ENCODE results near the gene CCNG2. TPM values are rescaled to one million over a fixed set of nuclear protein-coding genes. Genes with fewer than 3 reads are reported as not detected.

CCNG2 gene
- total RNA-seq, 1 donor from 2014 or later: 27.8 TPM

DNA sequence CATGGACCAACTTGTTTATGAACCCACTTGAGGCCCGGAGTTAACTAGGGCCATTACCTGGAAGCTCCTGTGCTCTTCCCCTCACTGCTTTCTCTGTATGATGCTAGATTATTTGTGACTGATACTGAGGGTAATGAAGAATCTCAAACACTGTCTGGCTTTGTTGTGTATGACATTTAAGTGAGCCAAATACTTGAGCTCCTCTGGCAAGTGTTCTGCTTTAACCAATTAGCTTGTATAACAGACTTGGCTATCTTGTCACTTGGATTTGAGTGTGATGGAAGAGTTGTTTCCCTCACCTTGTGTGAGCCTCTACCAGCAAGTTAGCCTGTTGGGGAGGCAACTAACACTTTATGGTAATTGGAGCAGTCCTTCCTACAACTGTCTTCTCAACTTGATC, 42.7 kb downstream of the CCNG2 start:
- no peak for TF ChIP-seq CTCF (IDR thresholded peaks at IDR 0.05)
- no peak for DNase-seq (ENCODE audit: low spot score in 2 of 2)
- Histone ChIP-seq H3K27me3 (no peaks in the 10 kb centered on the region), H3K4me3 (no peak overlapping the region), H3K4me1 (no peaks in the 10 kb centered on the region), H3K36me3 (no peaks in the 10 kb centered on the region), H3K27ac (no peak overlapping the region), H3K9me3 (no peaks in the 10 kb centered on the region)
- intact Hi-C loops (cut with DNase I): loop anchor here (5.0 to 10.0 kb wide), 4 partner anchors 252 to 765 kb away; partner anchors contain the start of genes SEPTIN11 and SHROOM3

GRCh38 chr4:77201343-77201742, 44.3 kb downstream of the CCNG2 start:
- DNase-seq (ENCODE audit: low spot score in 2 of 2): no peak
- Histone ChIP-seq H3K27ac (no peak overlapping the region), H3K27me3 (no peaks in the 10 kb centered on the region), H3K36me3 (no peaks in the 10 kb centered on the region), H3K4me1 (no peaks in the 10 kb centered on the region), H3K4me3 (no peak overlapping the region), H3K9me3 (no peaks in the 10 kb centered on the region)
- intact Hi-C loops (cut with DNase I): loop anchor here (5.0 to 10.0 kb wide), 4 partner anchors 254 to 767 kb away; partner anchors contain the start of genes SEPTIN11 and SHROOM3
- no peak for TF ChIP-seq CTCF (IDR thresholded peaks at IDR 0.05)

DNA sequence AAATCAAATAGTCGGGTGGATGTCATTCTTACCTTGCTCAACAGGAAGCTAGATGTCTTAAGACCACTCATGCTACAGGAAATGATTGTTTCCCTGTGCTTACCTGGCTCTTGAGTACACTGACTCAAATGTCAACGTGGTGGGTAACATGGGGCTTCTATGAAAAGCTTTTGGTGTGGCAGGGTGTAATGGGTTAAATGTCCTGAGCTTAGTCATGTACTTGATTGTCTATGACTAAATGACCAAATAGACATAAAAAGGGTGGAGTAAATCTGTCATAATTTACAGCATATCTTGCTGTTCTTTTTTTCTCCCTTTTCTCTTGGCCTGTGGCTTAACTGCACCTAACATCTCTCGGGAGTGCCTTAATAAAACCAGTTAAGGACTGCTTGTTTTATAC, 44.9 kb downstream of the CCNG2 start:
- no peak for TF ChIP-seq CTCF (IDR thresholded peaks at IDR 0.05)
- Histone ChIP-seq H3K4me3 (no peak overlapping the region), H3K36me3 (no peaks in the 10 kb centered on the region), H3K27me3 (no peaks in the 10 kb centered on the region), H3K9me3 (no peaks in the 10 kb centered on the region), H3K4me1 (no peaks in the 10 kb centered on the region), H3K27ac (no peak overlapping the region)
- intact Hi-C loops (cut with DNase I): loop anchor here (2.0 to 10.0 kb wide), 5 partner anchors 155 to 767 kb away; partner anchors contain the start of genes SEPTIN11 and SHROOM3
- no peak for DNase-seq (ENCODE audit: low spot score in 2 of 2)

- no peak for DNase-seq (ENCODE audit: low spot score in 2 of 2)
- Histone ChIP-seq H3K4me3 (no peak overlapping the region), H3K36me3 (no peaks in the 10 kb centered on the region), H3K27me3 (no peaks in the 10 kb centered on the region), H3K4me1 (no peaks in the 10 kb centered on the region), H3K9me3 (no peaks in the 10 kb centered on the region), H3K27ac (no peak overlapping the region)
- intact Hi-C loops (cut with DNase I): loop anchor here (2.0 to 10.0 kb wide), 5 partner anchors 156 to 768 kb away; partner anchors contain the start of genes SEPTIN11 and SHROOM3
- no peak for TF ChIP-seq CTCF (IDR thresholded peaks at IDR 0.05)
Measured at GRCh38 chr4:77202491-77202890, 45.5 kb downstream of the CCNG2 start.

GRCh38 chr4:77203380-77204197, 46.6 kb downstream of the CCNG2 start:
- Histone ChIP-seq H3K27me3 (no peaks in the 10 kb centered on the region), H3K4me1 (no peaks in the 10 kb centered on the region), H3K36me3 (no peaks in the 10 kb centered on the region), H3K27ac (no peak overlapping the region), H3K9me3 (no peaks in the 10 kb centered on the region), H3K4me3 (no peak overlapping the region)
- TF ChIP-seq CTCF (IDR thresholded peaks at IDR 0.05): peak; percentile 61 to 76 (median 75)
- peak in 1 of 2 donors; percentile 81 for DNase-seq (ENCODE audit: low spot score in 2 of 2)
- intact Hi-C loops (cut with DNase I): loop anchor here (1.0 to 10.0 kb wide), 7 partner anchors 108 to 769 kb away; partner anchors contain the start of genes SEPTIN11 and SHROOM3

Measured in ascending aorta (tissue), 2 donors.